K562 (cell line): ENCODE data around the gene CNTRL. TPM values are rescaled to one million over a fixed set of nuclear protein-coding genes. Genes with fewer than 3 reads are reported as not detected.

ENCODE experiments used
- BCLAF1 ChIP-seq, 2 experiments: fragments of 450-650 bp in 1 of 2; IDR thresholded peaks; 2 replicates each; pipeline ENCODE4 v1.6.1; 2011 to 2017; ENCODE audit warnings: low read depth in 2 of 2, antibody characterized with exemption in 1 of 2, borderline replicate concordance in 1 of 2, low read length in 1 of 2, mild to moderate bottlenecking in 1 of 2, mixed read lengths in 1 of 2; ENCODE audit not compliant: control insufficient read depth in 1 of 2
- MAZ ChIP-seq, 2 experiments: fragments of 450-650 bp in 1 of 2; sonication (generic) in 1 of 2; formaldehyde crosslinking; IDR thresholded peaks in 1 of 2; conservative IDR thresholded peaks in 1 of 2; 2 replicates each; pipeline versions ENCODE4 v1.4.0 to v1.5.0; 2020; ENCODE audit warnings: mild to moderate bottlenecking in 1 of 2, missing genetic modification reagents in 1 of 2
- NELFE ChIP-seq: IDR thresholded peaks from 2 replicates; pipeline ENCODE4 v1.6.1; 2011; ENCODE audit warnings: mild to moderate bottlenecking; ENCODE audit not compliant: insufficient read depth, insufficient read length
- SAFB ChIP-seq: fragments of 200-400 bp; formaldehyde crosslinking; IDR thresholded peaks from 2 replicates; pipeline ENCODE4 v1.6.1; 2017; ENCODE audit warnings: low read depth, low read length, borderline replicate concordance
- SMARCA5 ChIP-seq: fragments of 450-650 bp; IDR thresholded peaks from 2 replicates; pipeline ENCODE4 v1.6.1; 2016
- SOX6 ChIP-seq: fragments of 450-650 bp; IDR thresholded peaks from 2 replicates; pipeline ENCODE4 v1.6.1; 2014; ENCODE audit warnings: mild to moderate bottlenecking
- ZNF444 ChIP-seq: fragments of 250-450 bp; sonication (Bioruptor Pico); IDR thresholded peaks from 2 replicates; pipeline ENCODE4 v1.4.0; 2020; ENCODE audit warnings: mild to moderate bottlenecking, moderate library complexity
- polyA plus RNA-seq, 8 experiments: library from polyadenylated mRNA; depleted of rRNA in 4 of 8; stranded (reverse) in 5 of 8; unstranded in 3 of 8; fragments of >200 nt; fragmentation: Nextera tagmentation in 2 of 8; fragmentation: Illumina TruSeq in 1 of 8; extraction: Ambion mirVana in 2 of 8; extraction: Trizol in 1 of 8; gene quantifications; 2 replicates each; pipeline versions ENCODE4 v1.2.1 to v1.2.3, GENCODE V29; 2011 to 2014; ENCODE audit warnings: inconsistent platforms in 1 of 8, missing spikeins in 1 of 8
- total RNA-seq, 7 experiments: library from RNA; depleted of rRNA in 6 of 7; stranded (reverse); fragments of >200 nt in 6 of 7; fragmentation: Illumina TruSeq in 2 of 7; extraction: Trizol in 2 of 7; gene quantifications; 2 replicates each; pipeline versions ENCODE4 v1.2.1 to v1.2.3, GENCODE V29; 2011 to 2021; ENCODE audit warnings: low replicate concordance in 1 of 7
- TF ChIP-seq, protein P1 (sequence below): fragments of 450-650 bp; formaldehyde crosslinking; IDR thresholded peaks from 2 replicates; pipeline ENCODE4 v1.4.0; 2022; ENCODE audit warnings: missing genetic modification characterization
- TF ChIP-seq, protein P2 (sequence below): sonication (generic); formaldehyde crosslinking; IDR thresholded peaks from 2 replicates; pipeline ENCODE4 v1.8.0; 2022; ENCODE audit warnings: missing genetic modification reagents, mild to moderate bottlenecking, moderate library complexity, borderline replicate concordance
- TF ChIP-seq, protein P3 (sequence below): fragments of 450-650 bp; IDR thresholded peaks from 2 replicates; pipeline ENCODE4 v1.6.1; 2016; ENCODE audit warnings: antibody characterized with exemption

Gene CNTRL
- total and polyA plus RNA-seq, 9 of the 15 experiments (the other 6 are each of a cell fraction or from before 2014, with no cell fraction given) = 9.2 to 28.9 (median 20.5) TPM

- TF ChIP-seq BCLAF1 (IDR thresholded peaks at IDR 0.05; ENCODE audit: borderline replicate concordance in 1 of 2, control insufficient read depth in 1 of 2, low read depth in 2 of 2, low read length in 1 of 2) (peak in 1 of 2 experiments; percentile 79; a peak in 1 of 4 replicates), NELFE (no peak), SOX6 (0 out of 2 replicates have a peak, but pooled peaks have one; percentile 17), MAZ (CRISPR knock-in tag; conservative IDR thresholded peaks at IDR 0.05 in 1 of 2, IDR thresholded peaks at IDR 0.05 in 1 of 2) (peak in 1 of 2 experiments; percentile 71; a peak in 2 of 4 replicates), SAFB (peak; percentile 100), SMARCA5 (peak; percentile 82), ZNF444 (CRISPR knock-in tag) (0 out of 2 replicates have a peak, but pooled peaks have one; percentile 41)
- TF ChIP-seq, protein P1, sequence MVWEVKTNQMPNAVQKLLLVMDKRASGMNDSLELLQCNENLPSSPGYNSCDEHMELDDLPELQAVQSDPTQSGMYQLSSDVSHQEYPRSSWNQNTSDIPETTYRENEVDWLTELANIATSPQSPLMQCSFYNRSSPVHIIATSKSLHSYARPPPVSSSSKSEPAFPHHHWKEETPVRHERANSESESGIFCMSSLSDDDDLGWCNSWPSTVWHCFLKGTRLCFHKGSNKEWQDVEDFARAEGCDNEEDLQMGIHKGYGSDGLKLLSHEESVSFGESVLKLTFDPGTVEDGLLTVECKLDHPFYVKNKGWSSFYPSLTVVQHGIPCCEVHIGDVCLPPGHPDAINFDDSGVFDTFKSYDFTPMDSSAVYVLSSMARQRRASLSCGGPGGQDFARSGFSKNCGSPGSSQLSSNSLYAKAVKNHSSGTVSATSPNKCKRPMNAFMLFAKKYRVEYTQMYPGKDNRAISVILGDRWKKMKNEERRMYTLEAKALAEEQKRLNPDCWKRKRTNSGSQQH = 0 out of 2 replicates have a peak, but pooled peaks have one; percentile 53
- TF ChIP-seq, protein P2, sequence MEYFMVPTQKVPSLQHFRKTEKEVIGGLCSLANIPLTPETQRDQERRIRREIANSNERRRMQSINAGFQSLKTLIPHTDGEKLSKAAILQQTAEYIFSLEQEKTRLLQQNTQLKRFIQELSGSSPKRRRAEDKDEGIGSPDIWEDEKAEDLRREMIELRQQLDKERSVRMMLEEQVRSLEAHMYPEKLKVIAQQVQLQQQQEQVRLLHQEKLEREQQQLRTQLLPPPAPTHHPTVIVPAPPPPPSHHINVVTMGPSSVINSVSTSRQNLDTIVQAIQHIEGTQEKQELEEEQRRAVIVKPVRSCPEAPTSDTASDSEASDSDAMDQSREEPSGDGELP (CRISPR knock-in tag) = peak; percentile 82
- TF ChIP-seq, protein P3, sequence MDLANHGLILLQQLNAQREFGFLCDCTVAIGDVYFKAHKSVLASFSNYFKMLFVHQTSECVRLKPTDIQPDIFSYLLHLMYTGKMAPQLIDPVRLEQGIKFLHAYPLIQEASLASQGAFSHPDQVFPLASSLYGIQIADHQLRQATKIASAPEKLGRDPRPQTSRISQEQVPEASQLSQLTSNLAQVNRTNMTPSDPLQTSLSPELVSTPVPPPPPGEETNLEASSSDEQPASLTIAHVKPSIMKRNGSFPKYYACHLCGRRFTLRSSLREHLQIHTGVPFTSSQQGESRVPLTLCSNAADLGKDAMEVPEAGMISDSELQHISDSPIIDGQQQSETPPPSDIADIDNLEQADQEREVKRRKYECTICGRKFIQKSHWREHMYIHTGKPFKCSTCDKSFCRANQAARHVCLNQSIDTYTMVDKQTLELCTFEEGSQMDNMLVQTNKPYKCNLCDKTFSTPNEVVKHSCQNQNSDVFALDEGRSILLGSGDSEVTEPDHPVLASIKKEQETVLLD = peak; percentile 99
These were observed 127.2 kb downstream of the CNTRL start, which contains the start of gene RAB14 (continued) for GRCh38 chr9:121201738-121202533.
